HepG2 (cell line): ENCODE data around the gene PTPRQ. TPM values are rescaled to one million over a fixed set of nuclear protein-coding genes. Genes with fewer than 3 reads are reported as not detected.

Experiments
- ATAC-seq: fragments of 200-7000 bp; cut with Tn5 transposase; 3 replicates; pipeline ENCODE4 v1.9.1; 2020; ENCODE audit warnings: mild to moderate bottlenecking, moderate library complexity
- BruUV-seq: library from RNA; stranded (reverse); fragments of 400-500 nt; replicated peaks from 2 replicates; lab custom pipeline; 2021; lab: Mats Ljungman, UMichigan
- CTCF ChIA-PET: fragments of 300-600 bp; formaldehyde crosslinking; extraction: SDS; loops from one replicate; lab custom pipeline; 2021; ENCODE audit warnings: low total read pairs, inconsistent platforms, low intra/inter-chr PET ratio; lab: Yijun Ruan, JAX
- POLR2A ChIA-PET: fragments of 350-600 bp; sonication (Branson Sonifier 250); formaldehyde crosslinking; loops from one replicate; lab custom pipeline; 2020; ENCODE audit warnings: antibody characterized with exemption, inconsistent platforms; lab: Yijun Ruan, JAX
- DNase-seq: peaks from one replicate; pipeline ENCODE4 v3.0.0-alpha.2; 2015; ENCODE audit warnings: low spot score
- FAIRE-seq: peaks from 3 replicates; lab custom pipeline; 2011; peaks lifted over from hg19 to GRCh38; lab: Jason Lieb, UNC
- H2AFZ ChIP-seq: one replicate; pipeline ENCODE4 v1.6.1; 2011; ENCODE audit warnings: low read length, inconsistent platforms
- H3K27ac ChIP-seq: fragments of 300-600 bp; 3 replicates; pipeline ENCODE4 v1.8.0; 2011; ENCODE audit warnings: mixed run types, mild to moderate bottlenecking, mixed read lengths, low read length, inconsistent platforms; ENCODE audit not compliant: insufficient read depth; ENCODE audit errors: extremely low read length
- H3K27me3 ChIP-seq, 2 experiments: fragments of 200-600 bp in 1 of 2; 2 replicates in 1 of 2; 3 replicates in 1 of 2; pipeline versions ENCODE4 v1.6.0 to v1.8.0; 2011; ENCODE audit warnings: low read length in 2 of 2, mild to moderate bottlenecking in 2 of 2, moderate library complexity in 2 of 2, inconsistent platforms in 1 of 2; ENCODE audit not compliant: insufficient read depth in 2 of 2, control insufficient read depth in 1 of 2
- H3K36me3 ChIP-seq, 2 experiments: fragments of 200-600 bp in 1 of 2; replicated peaks in 1 of 2; 2 replicates in 1 of 2; 3 replicates in 1 of 2; pipeline versions ENCODE4 v1.5.1 to v1.8.0; 2011; ENCODE audit warnings: low read length in 2 of 2, inconsistent platforms in 1 of 2; ENCODE audit not compliant: insufficient read depth in 2 of 2, control insufficient read depth in 1 of 2
- H3K4me1 ChIP-seq: 2 replicates; pipeline ENCODE4 v1.5.1; 2012; ENCODE audit warnings: low read length, inconsistent platforms; ENCODE audit not compliant: insufficient read depth
- H3K4me2 ChIP-seq: 2 replicates; pipeline ENCODE4 v1.6.0; 2011; ENCODE audit warnings: low read depth, low read length, inconsistent platforms
- H3K4me3 ChIP-seq, 3 experiments: fragments of 200-600 bp in 1 of 3; sonication (generic), shearing (Covaris generic) in 1 of 3; replicated peaks in 1 of 3; 2 replicates each; pipeline ENCODE4 v1.5.1; 2011 to 2016; ENCODE audit warnings: low read length in 3 of 3, inconsistent platforms in 2 of 3, low read depth in 2 of 3, mild to moderate bottlenecking in 2 of 3, control low read depth in 1 of 3, mixed read lengths in 1 of 3; ENCODE audit not compliant: insufficient read depth in 1 of 3
- H3K79me2 ChIP-seq: one replicate; pipeline ENCODE4 v1.6.1; 2011; ENCODE audit warnings: low read length, inconsistent platforms; ENCODE audit not compliant: insufficient read depth
- H3K9ac ChIP-seq: 2 replicates; pipeline ENCODE4 v1.6.0; 2011; ENCODE audit warnings: mild to moderate bottlenecking, low read depth, low read length, inconsistent platforms; ENCODE audit not compliant: insufficient read depth
- H3K9me3 ChIP-seq: 2 replicates; pipeline ENCODE4 v1.5.1; 2012; ENCODE audit warnings: mild to moderate bottlenecking, low read length
- H4K20me1 ChIP-seq: 2 replicates; pipeline ENCODE4 v1.6.0; 2011; ENCODE audit warnings: inconsistent platforms, mild to moderate bottlenecking, low read length, moderate library complexity; ENCODE audit not compliant: insufficient read depth
- ESRRA ChIP-seq: sonication (generic); formaldehyde crosslinking; IDR thresholded peaks from 2 replicates; pipeline ENCODE4 v1.5.1; 2020; ENCODE audit warnings: mild to moderate bottlenecking, low read depth, missing genetic modification reagents
- NRL ChIP-seq: sonication (generic); formaldehyde crosslinking; IDR thresholded peaks from 2 replicates; pipeline ENCODE4 v1.5.0; 2020; ENCODE audit warnings: missing genetic modification reagents, mild to moderate bottlenecking, moderate library complexity, borderline replicate concordance
- POGK ChIP-seq: sonication (generic); formaldehyde crosslinking; conservative IDR thresholded peaks from 2 replicates; pipeline ENCODE4 v1.8.0; 2022; ENCODE audit warnings: mild to moderate bottlenecking, moderate library complexity, missing genetic modification reagents
- RERE ChIP-seq: IDR thresholded peaks from 2 replicates; pipeline ENCODE4 v1.6.1; 2016; ENCODE audit warnings: low read depth, missing genetic modification reagents, missing compliant biosample characterization
- TFDP2 ChIP-seq: sonication (generic); formaldehyde crosslinking; IDR thresholded peaks from 2 replicates; pipeline ENCODE4 v1.4.0; 2020; ENCODE audit warnings: missing genetic modification reagents
- THAP8 ChIP-seq: sonication (generic); formaldehyde crosslinking; IDR thresholded peaks from 2 replicates; pipeline ENCODE4 v1.5.1; 2020; ENCODE audit warnings: missing genetic modification reagents, mild to moderate bottlenecking, borderline replicate concordance
- ZBTB8A ChIP-seq: sonication (generic); formaldehyde crosslinking; IDR thresholded peaks from 2 replicates; pipeline ENCODE4 v1.4.0; 2020; ENCODE audit warnings: mild to moderate bottlenecking, low read depth, missing genetic modification reagents, borderline replicate concordance
- ZNF138 ChIP-seq: sonication (generic); formaldehyde crosslinking; IDR thresholded peaks from 2 replicates; pipeline ENCODE4 v1.5.0; 2020; ENCODE audit warnings: mild to moderate bottlenecking, low read depth, missing genetic modification reagents
- ZNF343 ChIP-seq: sonication (generic); formaldehyde crosslinking; IDR thresholded peaks from 2 replicates; pipeline ENCODE4 v1.4.0; 2020; ENCODE audit warnings: mild to moderate bottlenecking, missing genetic modification reagents
- WGBS: methylation state at CpG from one replicate; pipeline ENCODE4 v1.1.6; 2017; ENCODE audit warnings: low lambda C conversion rate; 5-methylcytosine and 5-hydroxymethylcytosine counted together
- in situ Hi-C: cut with HindIII; loops from 2 replicates; pipeline ENCODE4 v1.10.0; 2017; ENCODE audit warnings: low pct_unique_long_range_greater_than_20kb; ENCODE audit not compliant: extremely low pct_ligation_motif_present
- intact Hi-C: fragments of 100-400 bp; cut with micrococcal nuclease; formaldehyde crosslinking; loops from one replicate; pipeline ENCODE4 v1.10.0; 2022; ENCODE audit not compliant: unreplicated experiment
- polyA plus RNA-seq, 8 experiments: library from polyadenylated mRNA; depleted of rRNA in 3 of 8; stranded (reverse) in 7 of 8; unstranded in 1 of 8; fragments of >200 nt; fragmentation: Illumina TruSeq in 4 of 8; extraction: Trizol in 4 of 8; gene quantifications; 2 replicates each; pipeline versions ENCODE4 v1.2.1 to v1.2.3, GENCODE V29; 2011 to 2016; ENCODE audit warnings: low read depth in 4 of 8, missing spikeins in 1 of 8, mixed read lengths in 1 of 8; ENCODE audit not compliant: insufficient read depth in 1 of 8
- total RNA-seq, 5 experiments: library from RNA; depleted of rRNA; stranded (reverse); fragments of >200 nt; fragmentation: Illumina TruSeq; extraction: Trizol; gene quantifications; 2 replicates each; pipeline ENCODE4 v1.2.3, GENCODE V29; 2016; ENCODE audit warnings: low read depth in 1 of 5

The PTPRQ gene
- total and polyA plus RNA-seq, 2 of the 13 experiments (the other 11 are each of a cell fraction or from before 2014, with no cell fraction given) = not detected

- Histone ChIP-seq H3K79me2 (no peaks in the 10 kb centered on the region), H3K9me3 (no peaks in the 10 kb centered on the region), H2AFZ (no peak overlapping the region), H3K27me3 (no peaks in the 10 kb centered on the region), H3K4me1 (no peaks in the 10 kb centered on the region), H4K20me1 (no peaks in the 10 kb centered on the region), H3K27ac (no peak overlapping the region), H3K36me3 (no peaks in the 10 kb centered on the region), H3K4me3 (no peak overlapping the region), H3K4me2 (no peak overlapping the region), H3K9ac (no peak overlapping the region)
- FAIRE-seq (no peak), DNase-seq (no peak), ATAC-seq (no peak)
- 3% methylated on average over 1 of the region's 1 CpG for WGBS
- no TSS peak for BruUV-seq
- in situ Hi-C loops (no loop called here), intact Hi-C loops (no loop called here)
- POLR2A ChIA-PET = no interaction called here
- CTCF ChIA-PET = no interaction called here
- TF ChIP-seq ZNF343 (CRISPR knock-in tag) (no peak), THAP8 (CRISPR knock-in tag) (no peak), TFDP2 (no peak), ESRRA (CRISPR knock-in tag) (no peak), ZNF138 (no peak), POGK (CRISPR knock-in tag) (no peak), RERE (CRISPR knock-in tag) (no peak), NRL (CRISPR knock-in tag) (no peak), ZBTB8A (CRISPR knock-in tag) (no peak)
These were observed 112.5 kb downstream of the PTPRQ start for GRCh38 chr12:80556566-80556965.
